ENCODE measurements around the gene ZBTB20.

ZBTB20 gene

GRCh38 chr3:114584734-114585371, 562.2 kb downstream of the ZBTB20 start:
- no peak overlapping the region for H3K4me3 ChIP-seq (ENCODE audit: low read depth, low read length)
- DNase-seq (ENCODE audit: low read depth), result no peak
- TF ChIP-seq CTCF (IDR thresholded peaks at IDR 0.05; ENCODE audit: low read depth, low read length, missing control alignments), result no peak

DNA sequence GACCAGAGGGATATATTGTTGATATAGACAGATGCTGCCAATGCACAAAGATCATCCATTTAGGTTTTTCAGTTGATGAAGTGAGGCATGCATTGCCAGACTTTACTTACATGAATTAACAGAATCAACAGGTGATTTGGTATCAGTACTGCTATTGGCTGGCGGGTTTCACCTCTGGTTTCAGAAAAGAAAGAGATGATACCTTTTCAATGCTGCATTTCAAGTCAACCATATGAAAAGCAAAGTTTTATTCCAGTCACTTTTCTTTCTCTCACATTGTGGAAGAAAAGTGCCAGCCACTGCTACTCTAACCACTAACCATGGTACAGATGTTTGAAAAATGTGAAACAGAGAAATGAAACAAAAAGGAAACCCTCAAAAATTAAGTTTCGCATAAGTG, 564.2 kb downstream of the ZBTB20 start:
- H3K4me3 ChIP-seq (ENCODE audit: low read depth, low read length), result no peak overlapping the region
- DNase-seq (ENCODE audit: low read depth), result peak; percentile 30
- TF ChIP-seq CTCF (IDR thresholded peaks at IDR 0.05; ENCODE audit: low read depth, low read length, missing control alignments), result no peak

- TF ChIP-seq CTCF (IDR thresholded peaks at IDR 0.05; ENCODE audit: low read depth, low read length, missing control alignments), result no peak
- no peak for DNase-seq (ENCODE audit: low read depth)
- no peak overlapping the region for H3K4me3 ChIP-seq (ENCODE audit: low read depth, low read length)
Observed at GRCh38 chr3:114572364-114573062, 574.6 kb downstream of the ZBTB20 start.

GRCh38 chr3:114571363-114571762, 575.7 kb downstream of the ZBTB20 start:
- no peak for TF ChIP-seq CTCF (IDR thresholded peaks at IDR 0.05; ENCODE audit: low read depth, low read length, missing control alignments)
- DNase-seq (ENCODE audit: low read depth), result no peak
- H3K4me3 ChIP-seq (ENCODE audit: low read depth, low read length), result no peak overlapping the region

- TF ChIP-seq CTCF (IDR thresholded peaks at IDR 0.05; ENCODE audit: low read depth, low read length, missing control alignments), result no peak
- H3K4me3 ChIP-seq (ENCODE audit: low read depth, low read length), result no peak overlapping the region
- no peak for DNase-seq (ENCODE audit: low read depth)
Observed at GRCh38 chr3:114569186-114569585, 577.9 kb downstream of the ZBTB20 start.

DNA sequence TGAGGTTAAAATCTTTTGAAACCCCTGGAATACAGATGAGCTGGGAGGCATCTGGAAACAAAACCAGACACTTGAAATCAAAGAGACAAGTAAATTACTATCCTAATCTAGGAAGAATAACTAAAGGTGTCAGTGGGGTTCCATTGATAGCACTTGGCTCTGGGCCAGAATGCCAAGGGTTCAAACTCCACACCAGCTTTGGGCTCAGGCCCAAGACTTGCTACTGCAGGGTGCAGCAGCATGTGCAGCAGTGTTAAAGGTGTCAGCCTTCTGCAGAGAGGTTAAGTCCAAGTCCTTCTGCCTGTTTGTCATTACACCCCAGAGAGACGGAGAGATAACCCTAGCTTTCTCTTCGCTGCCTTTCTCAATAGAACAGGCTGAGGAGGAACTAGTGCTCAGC, 579.3 kb downstream of the ZBTB20 start:
- H3K4me3 ChIP-seq (ENCODE audit: low read depth, low read length), result no peak overlapping the region
- DNase-seq (ENCODE audit: low read depth), result no peak
- TF ChIP-seq CTCF (IDR thresholded peaks at IDR 0.05; ENCODE audit: low read depth, low read length, missing control alignments), result no peak

GRCh38 chr3:114566767-114567166, 580.3 kb downstream of the ZBTB20 start:
- no peak for TF ChIP-seq CTCF (IDR thresholded peaks at IDR 0.05; ENCODE audit: low read depth, low read length, missing control alignments)

More at GRCh38 chr3:114566767-114567166, 580.3 kb downstream of the ZBTB20 start:
- DNase-seq (ENCODE audit: low read depth), result no peak
- no peak overlapping the region for H3K4me3 ChIP-seq (ENCODE audit: low read depth, low read length)

Data from GM12864 (cell line).